ENCODE data around the gene CKAP4. TPM values are rescaled to one million over a fixed set of nuclear protein-coding genes. Genes with fewer than 3 reads are reported as not detected.

Gene CKAP4
- total and polyA plus RNA-seq, 2 of the 13 experiments (the other 11 are each of a cell fraction or from before 2014, with no cell fraction given) = 39.2 to 70.2 TPM

- no peak for TF ChIP-seq KDM2A (CRISPR knock-in tag; IDR thresholded peaks at IDR 0.05; ENCODE audit: borderline replicate concordance, low read depth)
- TF ChIP-seq, protein P1, sequence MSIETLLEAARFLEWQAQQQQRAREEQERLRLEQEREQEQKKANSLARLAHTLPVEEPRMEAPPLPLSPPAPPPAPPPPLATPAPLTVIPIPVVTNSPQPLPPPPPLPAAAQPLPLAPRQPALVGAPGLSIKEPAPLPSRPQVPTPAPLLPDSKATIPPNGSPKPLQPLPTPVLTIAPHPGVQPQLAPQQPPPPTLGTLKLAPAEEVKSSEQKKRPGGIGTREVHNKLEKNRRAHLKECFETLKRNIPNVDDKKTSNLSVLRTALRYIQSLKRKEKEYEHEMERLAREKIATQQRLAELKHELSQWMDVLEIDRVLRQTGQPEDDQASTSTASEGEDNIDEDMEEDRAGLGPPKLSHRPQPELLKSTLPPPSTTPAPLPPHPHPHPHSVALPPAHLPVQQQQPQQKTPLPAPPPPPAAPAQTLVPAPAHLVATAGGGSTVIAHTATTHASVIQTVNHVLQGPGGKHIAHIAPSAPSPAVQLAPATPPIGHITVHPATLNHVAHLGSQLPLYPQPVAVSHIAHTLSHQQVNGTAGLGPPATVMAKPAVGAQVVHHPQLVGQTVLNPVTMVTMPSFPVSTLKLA (IDR thresholded peaks at IDR 0.05) = no peak
These were observed 8.7 kb upstream of the CKAP4 start (continued) for GRCh38 chr12:106256524-106256923.

DNA sequence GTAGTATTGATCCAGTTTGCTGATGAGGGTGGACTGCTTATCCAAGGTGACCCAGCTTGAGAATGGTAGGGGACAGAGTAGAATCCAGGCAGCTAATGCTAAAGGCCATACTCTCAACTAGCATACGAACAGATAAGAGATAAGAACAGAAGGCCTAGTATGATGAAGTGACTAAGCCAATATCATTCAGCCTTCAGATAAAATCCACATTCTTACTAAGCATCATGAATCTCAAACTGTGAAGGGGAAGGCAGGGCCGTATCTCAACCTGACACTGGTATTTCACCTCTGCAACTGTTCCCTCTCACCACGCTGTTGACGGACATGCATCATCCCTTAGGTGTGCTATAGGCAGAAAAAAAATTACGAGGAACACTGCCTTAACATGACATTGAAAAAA lies 8.1 kb upstream of the CKAP4 start:
- Histone ChIP-seq H3K36me3 (replicated peaks in 1 of 2; ENCODE audit: control insufficient read depth in 1 of 2, insufficient read depth in 2 of 2, low read length in 2 of 2) (no peaks in the 10 kb centered on the region), H3K4me1 (ENCODE audit: insufficient read depth, low read length) (peaks cover 8% of the 10 kb centered on the region; the same call in 1 of the 2 replicates), H3K79me2 (ENCODE audit: insufficient read depth, low read length) (no peaks in the 10 kb centered on the region), H3K4me2 (ENCODE audit: low read depth, low read length) (no peak overlapping the region), H4K20me1 (ENCODE audit: insufficient read depth, low read length) (no peaks in the 10 kb centered on the region), H3K27ac (ENCODE audit: extremely low read length, insufficient read depth, low read length) (no peak overlapping the region), H3K4me3 (replicated peaks in 1 of 3; ENCODE audit: insufficient read depth in 1 of 3, low read depth in 2 of 3, low read length in 3 of 3) (no peak overlapping the region), H2AFZ (ENCODE audit: low read length) (no peak overlapping the region), H3K9ac (ENCODE audit: insufficient read depth, low read depth, low read length) (no peak overlapping the region), H3K9me3 (ENCODE audit: low read length) (no peaks in the 10 kb centered on the region), H3K27me3 (ENCODE audit: control insufficient read depth in 1 of 2, insufficient read depth in 2 of 2, low read length in 2 of 2) (0 out of 5 replicates have a peak, but pooled peaks cover 0 to 3% of the 10 kb centered on the region in 2 experiments)
- TF ChIP-seq ZNF10 (CRISPR knock-in tag; IDR thresholded peaks at IDR 0.05; ENCODE audit: borderline replicate concordance, low read depth) (no peak), SIN3A (IDR thresholded peaks at IDR 0.05; ENCODE audit: borderline replicate concordance, low read depth, low read length) (no peak), ZBTB46 (CRISPR knock-in tag; IDR thresholded peaks at IDR 0.05; ENCODE audit: borderline replicate concordance) (no peak), ZNF557 (CRISPR knock-in tag; IDR thresholded peaks at IDR 0.05) (no peak), JDP2 (CRISPR knock-in tag; IDR thresholded peaks at IDR 0.05; ENCODE audit: borderline replicate concordance) (no peak), ZNF639 (CRISPR knock-in tag; conservative IDR thresholded peaks at IDR 0.05) (no peak), GPN1 (CRISPR knock-in tag; IDR thresholded peaks at IDR 0.05; ENCODE audit: borderline replicate concordance) (no peak), MTA3 (CRISPR knock-in tag; IDR thresholded peaks at IDR 0.05) (no peak), NFKB2 (CRISPR knock-in tag; IDR thresholded peaks at IDR 0.05; ENCODE audit: borderline replicate concordance) (no peak), GATAD2A (CRISPR knock-in tag; IDR thresholded peaks at IDR 0.05) (no peak)
- in situ Hi-C loops (cut with HindIII; ENCODE audit: extremely low pct_ligation_motif_present, low pct_unique_long_range_greater_than_20kb) (no loop called here), intact Hi-C loops (cut with micrococcal nuclease; ENCODE audit: unreplicated experiment) (no loop called here)
- ChIA-PET POLR2A (no interaction called here), CTCF (ENCODE audit: low intra/inter-chr PET ratio, low total read pairs) (no interaction called here)
- DNase-seq (ENCODE audit: low spot score) (no peak), FAIRE-seq (no peak), ATAC-seq (no peak)
- 14% methylated on average over 5 of the region's 5 CpGs for WGBS (ENCODE audit: low lambda C conversion rate)
- BruUV-seq (replicated peaks) = no TSS peak

Measured in HepG2 (cell line).